ENCODE measurements around the gene SOBP. TPM values are rescaled to one million over a fixed set of nuclear protein-coding genes. Genes with fewer than 3 reads are reported as not detected.

The SOBP gene
- total and polyA plus RNA-seq, 2 donors (not counting 3 experiments of a cell fraction or from before 2014, with no cell fraction given) = 0.35 to 6.6 TPM

GRCh38 chr6:107567643-107568042 is 77.7 kb downstream of the SOBP start:
- intact Hi-C loops (cut with micrococcal nuclease) = no loop called here
- CTCF ChIA-PET = no interaction called here
- TF ChIP-seq POLR2A (IDR thresholded peaks at IDR 0.05; ENCODE audit: low read depth, low read length) (no peak), JUN (IDR thresholded peaks at IDR 0.05; ENCODE audit: borderline replicate concordance, insufficient read depth, insufficient read length, low read depth) (no peak), EZH2 (IDR thresholded peaks at IDR 0.05; ENCODE audit: borderline replicate concordance, low read depth, low read length, severe bottlenecking) (no peak), FOS (IDR thresholded peaks at IDR 0.05; ENCODE audit: borderline replicate concordance, insufficient read depth, low read length) (no peak), CTCF (IDR thresholded peaks at IDR 0.05; ENCODE audit: extremely low read depth in 1 of 2, insufficient read depth in 1 of 2, low read depth in 1 of 2, low read length in 2 of 2) (no peak), GATA2 (IDR thresholded peaks at IDR 0.05; ENCODE audit: insufficient read depth, insufficient read length, low read depth, low read length) (no peak), POLR2AphosphoS5 (IDR thresholded peaks at IDR 0.05; ENCODE audit: insufficient read depth, low read depth, low read length) (no peak), MYC (IDR thresholded peaks at IDR 0.05; ENCODE audit: low read depth, low read length) (no peak)
- H3K27me3 ChIP-seq (ENCODE audit: control insufficient read depth in 2 of 2, insufficient read depth in 2 of 2, low read length in 2 of 2) = no peaks in the 10 kb centered on the region
- BruUV-seq (replicated peaks) = no TSS peak
- H3K4me3 ChIP-seq (replicated peaks in 1 of 3; ENCODE audit: insufficient read depth in 1 of 3, low read depth in 1 of 3, low read length in 3 of 3) = no peak overlapping the region
- dilution Hi-C loops (cut with MboI; ENCODE audit: extremely low pct_ligation_motif_present, low sequenced_read_pairs) = no loop called here
- H3K27ac ChIP-seq (ENCODE audit: insufficient read depth, low read depth, low read length) = no peak overlapping the region
- H3K79me2 ChIP-seq (ENCODE audit: control insufficient read depth, insufficient read depth, low read length) = no peaks in the 10 kb centered on the region
- no peak overlapping the region for H3K4me2 ChIP-seq (ENCODE audit: insufficient read depth, low read length)
- no peaks in the 10 kb centered on the region for H3K9me3 ChIP-seq (replicated peaks; ENCODE audit: control insufficient read depth, insufficient read depth, low read length)
- POLR2A ChIA-PET = no interaction called here
- DNase-seq (ENCODE audit: low read depth, low spot score) (no peak), FAIRE-seq (no peak)
- no peaks in the 10 kb centered on the region for H3K36me3 ChIP-seq (ENCODE audit: control insufficient read depth in 2 of 2, extremely low read depth in 1 of 2, insufficient read depth in 2 of 2, low read length in 2 of 2)
- no peaks in the 10 kb centered on the region for H4K20me1 ChIP-seq (replicated peaks; ENCODE audit: control insufficient read depth, extremely low read depth, insufficient read depth, low read length)
- H3K4me1 ChIP-seq (ENCODE audit: control insufficient read depth, extremely low read depth, insufficient read depth, low read length) = no peaks in the 10 kb centered on the region
- no peak overlapping the region for H2AFZ ChIP-seq (ENCODE audit: low read depth, low read length)
- H3K9ac ChIP-seq (replicated peaks; ENCODE audit: extremely low read depth, insufficient read depth, low read length) = no peak overlapping the region
- no peaks in the 10 kb centered on the region for H3K9me1 ChIP-seq (replicated peaks; ENCODE audit: control insufficient read depth, extremely low read depth, insufficient read depth, low read length)
